Neutrophil (primary cell): ENCODE results near the gene GABBR1.

Source experiments
- H3K27ac ChIP-seq: fragments of 200-600 bp; sonication (generic); 2 replicates; pipeline ENCODE4 v1.5.1; 2016; ENCODE audit warnings: mild to moderate bottlenecking, moderate library complexity
- H3K27me3 ChIP-seq: fragments of 200-600 bp; sonication (generic); 2 replicates; pipeline ENCODE4 v1.6.0; 2016; ENCODE audit warnings: mild to moderate bottlenecking
- H3K36me3 ChIP-seq: fragments of 200-600 bp; sonication (generic); 2 replicates; pipeline ENCODE4 v1.5.1; 2017
- H3K4me1 ChIP-seq, 2 experiments: fragments of 200-600 bp in 1 of 2; sonication (generic) in 1 of 2; 1 replicate in 1 of 2; 2 replicates in 1 of 2; pipeline versions ENCODE4 v1.5.1 to v1.6.1; 2013 to 2016; ENCODE audit warnings: low read depth in 1 of 2, low read length in 1 of 2, mild to moderate bottlenecking in 1 of 2, moderate library complexity in 1 of 2; ENCODE audit not compliant: control insufficient read depth in 1 of 2, insufficient read depth in 1 of 2
- H3K4me3 ChIP-seq, 2 experiments: fragments of 200-600 bp in 1 of 2; sonication (generic) in 1 of 2; 1 replicate in 1 of 2; 2 replicates in 1 of 2; pipeline ENCODE4 v1.5.1; 2013 to 2016; ENCODE audit warnings: low read depth in 1 of 2, low read length in 1 of 2, mild to moderate bottlenecking in 1 of 2, moderate library complexity in 1 of 2
- H3K9me3 ChIP-seq: fragments of 200-600 bp; sonication (generic); 2 replicates; pipeline ENCODE4 v1.5.1; 2016
- TF ChIP-seq, protein P1 (sequence below): fragments of 200-600 bp; sonication (generic); IDR thresholded peaks from 2 replicates; pipeline ENCODE4 v1.5.1; 2016; ENCODE audit warnings: antibody characterized with exemption

GABBR1 gene

DNA sequence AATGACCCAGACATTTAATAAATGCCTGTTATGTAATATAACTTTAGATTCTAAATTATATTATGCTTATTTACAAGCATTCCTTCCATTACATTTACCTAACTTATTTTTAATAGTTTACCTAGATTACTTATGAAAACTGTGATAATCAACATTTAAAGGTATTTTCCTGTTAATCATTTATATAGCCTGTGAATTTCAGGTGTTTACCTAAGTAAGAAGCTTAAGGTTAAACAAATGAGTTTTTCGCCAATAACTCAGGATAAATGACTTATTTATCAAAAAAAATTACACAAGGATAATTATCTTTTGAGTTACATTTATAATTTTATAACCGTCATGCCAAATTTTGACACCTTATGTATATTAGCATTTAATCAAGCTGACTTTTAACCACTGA lies 108.9 kb downstream of the GABBR1 start:
- H3K36me3 ChIP-seq: no peaks in the 10 kb centered on the region
- H3K27ac ChIP-seq: no peak overlapping the region
- H3K9me3 ChIP-seq: no peaks in the 10 kb centered on the region
- TF ChIP-seq, protein P1, sequence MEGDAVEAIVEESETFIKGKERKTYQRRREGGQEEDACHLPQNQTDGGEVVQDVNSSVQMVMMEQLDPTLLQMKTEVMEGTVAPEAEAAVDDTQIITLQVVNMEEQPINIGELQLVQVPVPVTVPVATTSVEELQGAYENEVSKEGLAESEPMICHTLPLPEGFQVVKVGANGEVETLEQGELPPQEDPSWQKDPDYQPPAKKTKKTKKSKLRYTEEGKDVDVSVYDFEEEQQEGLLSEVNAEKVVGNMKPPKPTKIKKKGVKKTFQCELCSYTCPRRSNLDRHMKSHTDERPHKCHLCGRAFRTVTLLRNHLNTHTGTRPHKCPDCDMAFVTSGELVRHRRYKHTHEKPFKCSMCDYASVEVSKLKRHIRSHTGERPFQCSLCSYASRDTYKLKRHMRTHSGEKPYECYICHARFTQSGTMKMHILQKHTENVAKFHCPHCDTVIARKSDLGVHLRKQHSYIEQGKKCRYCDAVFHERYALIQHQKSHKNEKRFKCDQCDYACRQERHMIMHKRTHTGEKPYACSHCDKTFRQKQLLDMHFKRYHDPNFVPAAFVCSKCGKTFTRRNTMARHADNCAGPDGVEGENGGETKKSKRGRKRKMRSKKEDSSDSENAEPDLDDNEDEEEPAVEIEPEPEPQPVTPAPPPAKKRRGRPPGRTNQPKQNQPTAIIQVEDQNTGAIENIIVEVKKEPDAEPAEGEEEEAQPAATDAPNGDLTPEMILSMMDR: no peak
- peaks cover 5% of the 10 kb centered on the region for H3K27me3 ChIP-seq
- no peaks in the 10 kb centered on the region for H3K4me1 ChIP-seq
- no peak overlapping the region for H3K4me3 ChIP-seq

DNA sequence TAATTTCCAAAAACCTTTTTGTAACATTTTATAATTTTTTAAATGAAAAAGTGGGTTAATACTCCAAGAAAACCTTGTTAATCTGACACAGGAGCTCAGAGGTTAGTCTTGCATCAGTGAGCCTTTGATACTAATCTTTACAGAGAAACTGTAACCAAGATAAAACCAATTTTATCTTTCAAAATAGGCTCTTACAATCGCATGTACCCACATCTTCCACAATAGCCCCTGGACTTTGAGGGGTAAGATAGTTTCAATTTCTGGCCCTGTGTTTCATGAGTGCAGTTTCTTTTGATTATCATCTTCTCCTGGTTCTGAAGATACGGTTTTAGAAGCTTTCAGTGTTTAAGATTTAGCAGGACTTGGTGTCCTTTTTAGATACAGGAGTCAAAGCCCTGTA lies 110.8 kb downstream of the GABBR1 start:
- Histone ChIP-seq H3K27ac (no peak overlapping the region), H3K4me3 (no peak overlapping the region), H3K4me1 (no peaks in the 10 kb centered on the region), H3K27me3 (peaks cover 5% of the 10 kb centered on the region), H3K9me3 (no peaks in the 10 kb centered on the region), H3K36me3 (no peaks in the 10 kb centered on the region)
- TF ChIP-seq, protein P1: no peak

DNA sequence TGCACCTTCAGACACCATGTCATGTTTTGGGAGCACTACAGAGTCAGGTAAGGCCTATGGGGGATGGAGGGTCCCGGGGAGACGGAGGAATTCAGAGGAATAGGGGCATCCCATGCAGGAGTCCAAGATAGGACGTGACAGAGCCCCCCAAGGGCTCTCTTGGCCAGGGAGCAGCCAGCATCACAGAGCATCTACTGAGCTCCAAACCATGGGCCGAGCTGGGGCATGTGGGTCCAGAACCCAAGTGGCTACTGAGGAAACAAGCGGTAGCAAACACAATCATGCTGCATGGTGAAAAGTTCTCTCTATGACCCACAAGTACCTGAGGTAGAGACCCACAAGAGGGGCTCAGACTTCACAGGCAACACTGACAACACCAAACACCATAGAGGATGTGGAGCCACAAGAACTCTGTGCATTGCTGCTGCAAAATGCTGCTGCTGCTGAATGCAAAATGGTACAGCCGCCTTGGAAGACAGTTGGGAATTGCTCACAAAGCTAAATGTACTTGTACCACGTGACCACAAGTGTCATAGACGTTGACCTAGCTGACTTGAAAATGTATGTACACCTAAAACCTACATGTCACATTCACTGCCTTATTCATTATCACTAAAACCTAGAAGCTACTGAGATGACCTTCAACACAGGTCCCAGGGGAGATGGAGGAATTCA lies 111.8 kb downstream of the GABBR1 start:
- TF ChIP-seq, protein P1: no peak
- no peaks in the 10 kb centered on the region for H3K36me3 ChIP-seq
- H3K27me3 ChIP-seq: peaks cover 12% of the 10 kb centered on the region

DNA sequence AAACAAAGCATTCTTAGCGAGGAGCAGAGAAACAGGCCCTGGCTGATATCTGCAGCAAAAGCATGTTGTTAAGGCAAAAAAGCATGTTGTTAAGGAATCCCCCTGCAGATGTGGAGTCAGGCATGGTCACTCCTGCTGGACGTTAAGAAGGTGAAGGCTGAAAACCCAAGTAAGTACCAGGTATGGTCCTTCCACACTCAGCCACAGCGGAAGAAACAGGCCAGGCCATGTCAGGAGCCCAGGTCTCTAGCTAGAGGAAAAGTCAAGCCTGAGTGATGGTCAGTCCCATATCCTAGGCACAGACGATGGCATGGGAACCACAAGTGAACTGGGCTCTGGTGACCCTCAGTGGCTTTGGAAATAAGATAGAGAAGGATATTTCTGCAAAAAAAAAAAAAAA lies 112.8 kb downstream of the GABBR1 start:
- Histone ChIP-seq H3K27ac (no peak overlapping the region), H3K4me1 (no peaks in the 10 kb centered on the region), H3K27me3 (peaks cover 12% of the 10 kb centered on the region), H3K9me3 (no peaks in the 10 kb centered on the region), H3K4me3 (no peak overlapping the region), H3K36me3 (no peaks in the 10 kb centered on the region)
- TF ChIP-seq, protein P1: no peak

More for the DNA sequence above, 111.8 kb downstream of the GABBR1 start:
- H3K27ac ChIP-seq: no peak overlapping the region
- no peaks in the 10 kb centered on the region for H3K4me1 ChIP-seq
- H3K9me3 ChIP-seq: no peaks in the 10 kb centered on the region
- no peak overlapping the region for H3K4me3 ChIP-seq

DNA sequence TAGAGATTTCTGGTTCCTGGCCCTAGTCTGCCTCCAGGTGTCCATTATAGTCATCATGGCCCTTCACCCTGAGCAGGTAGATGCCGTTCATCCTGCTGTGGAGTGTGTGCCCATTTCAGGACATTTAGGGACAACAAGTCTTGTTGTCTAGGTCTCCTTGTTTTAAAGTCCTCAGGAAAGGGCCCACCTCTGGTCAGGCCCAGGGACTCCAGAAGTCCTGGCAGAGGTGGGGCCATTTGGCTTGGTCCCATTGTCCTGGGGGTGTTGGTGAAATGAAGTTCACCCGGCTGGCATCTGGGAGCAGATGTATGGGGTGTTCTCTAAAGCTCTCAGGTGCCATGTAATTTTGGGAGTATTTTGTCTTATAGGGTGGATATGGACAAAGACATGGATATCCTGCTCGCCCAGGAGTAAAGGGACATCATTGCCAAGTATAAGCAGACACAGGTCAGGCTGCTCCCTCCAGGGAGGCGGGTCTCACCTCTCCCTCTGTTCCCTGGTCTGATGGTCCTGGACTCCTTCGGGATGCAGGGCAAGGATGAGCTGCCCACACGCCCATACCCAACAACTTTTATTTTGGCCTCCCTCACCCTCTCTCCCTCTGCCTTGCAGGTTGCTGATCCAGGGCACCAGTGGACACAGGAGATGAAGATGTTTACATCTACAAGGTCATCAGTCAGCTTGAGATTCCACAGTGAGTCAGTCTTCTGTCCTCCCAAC lies 113.5 kb downstream of the GABBR1 start:
- Histone ChIP-seq H3K27ac (no peak overlapping the region), H3K9me3 (no peaks in the 10 kb centered on the region), H3K4me1 (no peaks in the 10 kb centered on the region), H3K27me3 (peaks cover 7% of the 10 kb centered on the region), H3K4me3 (no peak overlapping the region), H3K36me3 (no peaks in the 10 kb centered on the region)
- TF ChIP-seq, protein P1: no peak
